Activated naive CD8-positive, alpha-beta T cell (primary cell): ENCODE measurements around the gene SCTR.

Experiments used
- H3K27ac Mint-ChIP-seq: one replicate; pipeline ENCODE4 v1.8.0; 2021; ENCODE audit warnings: mixed read lengths
- H3K27me3 Mint-ChIP-seq: one replicate; pipeline ENCODE4 v1.8.0; 2021; ENCODE audit warnings: mixed read lengths
- H3K36me3 Mint-ChIP-seq: one replicate; pipeline ENCODE4 v1.8.0; 2021; ENCODE audit warnings: mixed read lengths
- H3K4me1 Mint-ChIP-seq: one replicate; pipeline ENCODE4 v1.8.0; 2021; ENCODE audit warnings: low read depth, mixed read lengths
- H3K4me3 Mint-ChIP-seq: one replicate; pipeline ENCODE4 v1.8.0; 2021; ENCODE audit warnings: mild to moderate bottlenecking, mixed read lengths
- H3K9me3 Mint-ChIP-seq: one replicate; pipeline ENCODE4 v1.8.0; 2021; ENCODE audit warnings: low read depth, mixed read lengths

The SCTR gene

GRCh38 chr2:119429225-119429981, 94.9 kb downstream of the SCTR start:
- no peak overlapping the region for H3K27ac Mint-ChIP-seq
- peaks cover 40% of the 10 kb centered on the region for H3K27me3 Mint-ChIP-seq
- no peak overlapping the region for H3K4me3 Mint-ChIP-seq
- H3K4me1 Mint-ChIP-seq, result peaks cover 7% of the 10 kb centered on the region
- H3K9me3 Mint-ChIP-seq, result no peaks in the 10 kb centered on the region
- H3K36me3 Mint-ChIP-seq, result no peaks in the 10 kb centered on the region

- H3K4me1 Mint-ChIP-seq, result peaks cover 7% of the 10 kb centered on the region
- H3K36me3 Mint-ChIP-seq, result no peaks in the 10 kb centered on the region
- H3K4me3 Mint-ChIP-seq, result no peak overlapping the region
- no peaks in the 10 kb centered on the region for H3K9me3 Mint-ChIP-seq
- H3K27me3 Mint-ChIP-seq, result peaks cover 42% of the 10 kb centered on the region
- H3K27ac Mint-ChIP-seq, result no peak overlapping the region
Measured at GRCh38 chr2:119428488-119429224, 95.6 kb downstream of the SCTR start.

- peaks cover 7% of the 10 kb centered on the region for H3K4me1 Mint-ChIP-seq
- peaks cover 44% of the 10 kb centered on the region for H3K27me3 Mint-ChIP-seq
- H3K9me3 Mint-ChIP-seq, result no peaks in the 10 kb centered on the region
- no peaks in the 10 kb centered on the region for H3K36me3 Mint-ChIP-seq
- no peak overlapping the region for H3K27ac Mint-ChIP-seq
- H3K4me3 Mint-ChIP-seq, result no peak overlapping the region
Measured at GRCh38 chr2:119427756-119428155, 96.5 kb downstream of the SCTR start.

- no peak overlapping the region for H3K4me3 Mint-ChIP-seq
- H3K9me3 Mint-ChIP-seq, result peaks cover 1% of the 10 kb centered on the region
- H3K36me3 Mint-ChIP-seq, result no peaks in the 10 kb centered on the region
- H3K27me3 Mint-ChIP-seq, result peaks cover 41% of the 10 kb centered on the region
- no peak overlapping the region for H3K27ac Mint-ChIP-seq
- peaks cover 4% of the 10 kb centered on the region for H3K4me1 Mint-ChIP-seq
Measured at GRCh38 chr2:119426801-119427395, 97.4 kb downstream of the SCTR start.

GRCh38 chr2:119426396-119426675, 97.9 kb downstream of the SCTR start:
- H3K4me3 Mint-ChIP-seq, result no peak overlapping the region
- peaks cover 4% of the 10 kb centered on the region for H3K4me1 Mint-ChIP-seq
- peaks cover 43% of the 10 kb centered on the region for H3K27me3 Mint-ChIP-seq
- no peak overlapping the region for H3K27ac Mint-ChIP-seq
- H3K36me3 Mint-ChIP-seq, result no peaks in the 10 kb centered on the region
- H3K9me3 Mint-ChIP-seq, result peaks cover 6% of the 10 kb centered on the region

- Mint-ChIP-seq H3K27me3 (peaks cover 39% of the 10 kb centered on the region), H3K9me3 (peaks cover 6% of the 10 kb centered on the region), H3K4me1 (peaks cover 2% of the 10 kb centered on the region), H3K4me3 (no peak overlapping the region), H3K27ac (no peak overlapping the region), H3K36me3 (no peaks in the 10 kb centered on the region)
Measured at GRCh38 chr2:119425620-119426395, 98.5 kb downstream of the SCTR start.

GRCh38 chr2:119425119-119425405, 99.2 kb downstream of the SCTR start:
- H3K27me3 Mint-ChIP-seq, result peaks cover 38% of the 10 kb centered on the region

GRCh38 chr2:119424284-119425118, 99.8 kb downstream of the SCTR start:
- H3K4me3 Mint-ChIP-seq, result no peak overlapping the region
- H3K27me3 Mint-ChIP-seq, result peaks cover 38% of the 10 kb centered on the region
- no peaks in the 10 kb centered on the region for H3K36me3 Mint-ChIP-seq
- H3K27ac Mint-ChIP-seq, result no peak overlapping the region
- no peaks in the 10 kb centered on the region for H3K4me1 Mint-ChIP-seq
- H3K9me3 Mint-ChIP-seq, result peaks cover 6% of the 10 kb centered on the region

More at GRCh38 chr2:119425119-119425405, 99.2 kb downstream of the SCTR start:
- H3K36me3 Mint-ChIP-seq, result no peaks in the 10 kb centered on the region
- no peak overlapping the region for H3K4me3 Mint-ChIP-seq
- H3K27ac Mint-ChIP-seq, result no peak overlapping the region
- H3K4me1 Mint-ChIP-seq, result no peaks in the 10 kb centered on the region
- peaks cover 6% of the 10 kb centered on the region for H3K9me3 Mint-ChIP-seq

GRCh38 chr2:119423811-119424210, 100.5 kb downstream of the SCTR start:
- no peaks in the 10 kb centered on the region for H3K4me1 Mint-ChIP-seq
- peaks cover 35% of the 10 kb centered on the region for H3K27me3 Mint-ChIP-seq
- no peaks in the 10 kb centered on the region for H3K36me3 Mint-ChIP-seq
- no peak overlapping the region for H3K27ac Mint-ChIP-seq
- no peak overlapping the region for H3K4me3 Mint-ChIP-seq
- H3K9me3 Mint-ChIP-seq, result peaks cover 6% of the 10 kb centered on the region

GRCh38 chr2:119423108-119423444, 101.2 kb downstream of the SCTR start:
- no peak overlapping the region for H3K27ac Mint-ChIP-seq
- peaks cover 6% of the 10 kb centered on the region for H3K9me3 Mint-ChIP-seq
- H3K4me3 Mint-ChIP-seq, result no peak overlapping the region
- peaks cover 33% of the 10 kb centered on the region for H3K27me3 Mint-ChIP-seq
- H3K36me3 Mint-ChIP-seq, result no peaks in the 10 kb centered on the region
- no peaks in the 10 kb centered on the region for H3K4me1 Mint-ChIP-seq

GRCh38 chr2:119422360-119423107, 101.7 kb downstream of the SCTR start:
- Mint-ChIP-seq H3K27me3 (peaks cover 29% of the 10 kb centered on the region), H3K4me3 (no peak overlapping the region), H3K9me3 (peaks cover 6% of the 10 kb centered on the region), H3K4me1 (no peaks in the 10 kb centered on the region), H3K27ac (no peak overlapping the region), H3K36me3 (no peaks in the 10 kb centered on the region)

GRCh38 chr2:119421741-119422140, 102.5 kb downstream of the SCTR start:
- H3K27me3 Mint-ChIP-seq, result peaks cover 25% of the 10 kb centered on the region
- no peaks in the 10 kb centered on the region for H3K36me3 Mint-ChIP-seq
- peaks cover 6% of the 10 kb centered on the region for H3K9me3 Mint-ChIP-seq
- H3K27ac Mint-ChIP-seq, result no peak overlapping the region
- H3K4me1 Mint-ChIP-seq, result no peaks in the 10 kb centered on the region
- H3K4me3 Mint-ChIP-seq, result no peak overlapping the region

- no peak overlapping the region for H3K27ac Mint-ChIP-seq
Measured at GRCh38 chr2:119421304-119421703, 103.0 kb downstream of the SCTR start.

More at GRCh38 chr2:119421304-119421703, 103.0 kb downstream of the SCTR start:
- H3K36me3 Mint-ChIP-seq, result no peaks in the 10 kb centered on the region
- H3K4me3 Mint-ChIP-seq, result no peak overlapping the region
- H3K4me1 Mint-ChIP-seq, result no peaks in the 10 kb centered on the region
- peaks cover 21% of the 10 kb centered on the region for H3K27me3 Mint-ChIP-seq
- peaks cover 6% of the 10 kb centered on the region for H3K9me3 Mint-ChIP-seq
